ENCODE measurements around the gene MEN1. TPM values are rescaled to one million over a fixed set of nuclear protein-coding genes. Genes with fewer than 3 reads are reported as not detected.

MEN1 gene
- total and polyA plus RNA-seq, 9 of the 15 experiments (the other 6 are each of a cell fraction or from before 2014, with no cell fraction given), result 3.4 to 57.2 (median 19.3) TPM

- TF ChIP-seq, protein P1, sequence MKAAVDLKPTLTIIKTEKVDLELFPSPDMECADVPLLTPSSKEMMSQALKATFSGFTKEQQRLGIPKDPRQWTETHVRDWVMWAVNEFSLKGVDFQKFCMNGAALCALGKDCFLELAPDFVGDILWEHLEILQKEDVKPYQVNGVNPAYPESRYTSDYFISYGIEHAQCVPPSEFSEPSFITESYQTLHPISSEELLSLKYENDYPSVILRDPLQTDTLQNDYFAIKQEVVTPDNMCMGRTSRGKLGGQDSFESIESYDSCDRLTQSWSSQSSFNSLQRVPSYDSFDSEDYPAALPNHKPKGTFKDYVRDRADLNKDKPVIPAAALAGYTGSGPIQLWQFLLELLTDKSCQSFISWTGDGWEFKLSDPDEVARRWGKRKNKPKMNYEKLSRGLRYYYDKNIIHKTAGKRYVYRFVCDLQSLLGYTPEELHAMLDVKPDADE (conservative IDR thresholded peaks at IDR 0.05; ENCODE audit: control insufficient read depth, low read depth, low read length), result 0 out of 2 replicates have a peak, but pooled peaks have one; percentile 40
- no peak for TF ChIP-seq TAF15 (IDR thresholded peaks at IDR 0.05; ENCODE audit: low read depth, low read length)
- TF ChIP-seq ZNF133 (CRISPR knock-in tag; IDR thresholded peaks at IDR 0.05), result no peak
- TF ChIP-seq, protein P2, sequence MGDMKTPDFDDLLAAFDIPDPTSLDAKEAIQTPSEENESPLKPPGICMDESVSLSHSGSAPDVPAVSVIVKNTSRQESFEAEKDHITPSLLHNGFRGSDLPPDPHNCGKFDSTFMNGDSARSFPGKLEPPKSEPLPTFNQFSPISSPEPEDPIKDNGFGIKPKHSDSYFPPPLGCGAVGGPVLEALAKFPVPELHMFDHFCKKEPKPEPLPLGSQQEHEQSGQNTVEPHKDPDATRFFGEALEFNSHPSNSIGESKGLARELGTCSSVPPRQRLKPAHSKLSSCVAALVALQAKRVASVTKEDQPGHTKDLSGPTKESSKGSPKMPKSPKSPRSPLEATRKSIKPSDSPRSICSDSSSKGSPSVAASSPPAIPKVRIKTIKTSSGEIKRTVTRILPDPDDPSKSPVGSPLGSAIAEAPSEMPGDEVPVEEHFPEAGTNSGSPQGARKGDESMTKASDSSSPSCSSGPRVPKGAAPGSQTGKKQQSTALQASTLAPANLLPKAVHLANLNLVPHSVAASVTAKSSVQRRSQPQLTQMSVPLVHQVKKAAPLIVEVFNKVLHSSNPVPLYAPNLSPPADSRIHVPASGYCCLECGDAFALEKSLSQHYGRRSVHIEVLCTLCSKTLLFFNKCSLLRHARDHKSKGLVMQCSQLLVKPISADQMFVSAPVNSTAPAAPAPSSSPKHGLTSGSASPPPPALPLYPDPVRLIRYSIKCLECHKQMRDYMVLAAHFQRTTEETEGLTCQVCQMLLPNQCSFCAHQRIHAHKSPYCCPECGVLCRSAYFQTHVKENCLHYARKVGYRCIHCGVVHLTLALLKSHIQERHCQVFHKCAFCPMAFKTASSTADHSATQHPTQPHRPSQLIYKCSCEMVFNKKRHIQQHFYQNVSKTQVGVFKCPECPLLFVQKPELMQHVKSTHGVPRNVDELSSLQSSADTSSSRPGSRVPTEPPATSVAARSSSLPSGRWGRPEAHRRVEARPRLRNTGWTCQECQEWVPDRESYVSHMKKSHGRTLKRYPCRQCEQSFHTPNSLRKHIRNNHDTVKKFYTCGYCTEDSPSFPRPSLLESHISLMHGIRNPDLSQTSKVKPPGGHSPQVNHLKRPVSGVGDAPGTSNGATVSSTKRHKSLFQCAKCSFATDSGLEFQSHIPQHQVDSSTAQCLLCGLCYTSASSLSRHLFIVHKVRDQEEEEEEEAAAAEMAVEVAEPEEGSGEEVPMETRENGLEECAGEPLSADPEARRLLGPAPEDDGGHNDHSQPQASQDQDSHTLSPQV (IDR thresholded peaks at IDR 0.05), result no peak
- TF ChIP-seq SIN3B (IDR thresholded peaks at IDR 0.05; ENCODE audit: low read depth), result peak; percentile 34; the same call in 1 of the 2 replicates
- TF ChIP-seq ZKSCAN1 (IDR thresholded peaks at IDR 0.05; ENCODE audit: low read depth, low read length), result no peak
- TF ChIP-seq CUX1 (CRISPR knock-in tag; IDR thresholded peaks at IDR 0.05), result no peak
- TF ChIP-seq ZBTB49 (CRISPR knock-in tag; IDR thresholded peaks at IDR 0.05; ENCODE audit: borderline replicate concordance), result no peak
- TF ChIP-seq HDAC3 (IDR thresholded peaks at IDR 0.05; ENCODE audit: borderline replicate concordance, partially characterized antibody), result no peak
- TF ChIP-seq ZNF76 (CRISPR knock-in tag; IDR thresholded peaks at IDR 0.05; ENCODE audit: borderline replicate concordance), result no peak
These were observed 7.0 kb downstream of the MEN1 start, which contains the start of gene MAP4K2 (continued) for GRCh38 chr11:64803158-64803845.
